GM12878 (cell line): ENCODE results near the gene NHSL2. TPM values are rescaled to one million over a fixed set of nuclear protein-coding genes. Genes with fewer than 3 reads are reported as not detected.
A peak's percentile ranks its signal among the peaks of the same experiment; 100 is the strongest.

Source experiments
- ATAC-seq: fragments of 200-7000 bp; cut with Tn5 transposase; 3 replicates; pipeline ENCODE4 v1.9.1; 2020; ENCODE audit warnings: mild to moderate bottlenecking, moderate library complexity
- BruUV-seq: library from RNA; stranded (reverse); fragments of 400-500 nt; replicated peaks from 2 replicates; lab custom pipeline; 2021; lab: Mats Ljungman, UMichigan
- CTCF ChIA-PET: fragments of 300-600 bp; sonication (Branson Sonifier 250); formaldehyde crosslinking; extraction: SDS; loops from one replicate; lab custom pipeline; 2021; ENCODE audit warnings: inconsistent platforms; lab: Yijun Ruan, JAX
- POLR2A ChIA-PET: fragments of 350-600 bp; formaldehyde crosslinking; extraction: SDS; loops from one replicate; lab custom pipeline; 2021; ENCODE audit warnings: inconsistent platforms; lab: Charles Lee
- RAD21 ChIA-PET: fragments of 300-600 bp; sonication (Branson Sonifier 250); formaldehyde crosslinking; loops from one replicate; lab custom pipeline; 2023; ENCODE audit warnings: antibody characterized with exemption; ENCODE audit not compliant: unreplicated experiment; lab: Charles Lee
- SMC1A ChIA-PET: fragments of 300-600 bp; sonication (Branson Sonifier 250); formaldehyde crosslinking; loops from one replicate; lab custom pipeline; 2023; ENCODE audit not compliant: unreplicated experiment, uncharacterized antibody; lab: Charles Lee
- DNase-seq: peaks from one replicate; pipeline ENCODE4 v3.0.0-alpha.2; 2011; ENCODE audit warnings: low read depth, low spot score
- FAIRE-seq: peaks from 3 replicates; lab custom pipeline; 2011; peaks lifted over from hg19 to GRCh38; lab: Jason Lieb, UNC
- H2AFZ ChIP-seq: 2 replicates; pipeline ENCODE4 v1.6.0; 2011; ENCODE audit warnings: low read depth, low read length, control low read depth; ENCODE audit not compliant: control insufficient read depth
- H3K27ac ChIP-seq: 2 replicates; pipeline ENCODE4 v1.5.1; 2011; ENCODE audit warnings: control low read depth; ENCODE audit not compliant: control insufficient read depth, insufficient read depth
- H3K27me3 ChIP-seq, 2 experiments: replicated peaks in 1 of 2; 2 replicates each; pipeline versions ENCODE4 v1.6.0 to v1.6.1; 2011; ENCODE audit warnings: low read length in 1 of 2; ENCODE audit not compliant: control insufficient read depth in 2 of 2, insufficient read depth in 2 of 2
- H3K36me3 ChIP-seq, 2 experiments: 2 replicates each; pipeline ENCODE4 v1.5.1; 2011; ENCODE audit warnings: low read length in 1 of 2; ENCODE audit not compliant: control insufficient read depth in 2 of 2, insufficient read depth in 2 of 2
- H3K4me1 ChIP-seq: 2 replicates; pipeline ENCODE4 v1.6.1; 2011; ENCODE audit warnings: mild to moderate bottlenecking, low read length, moderate library complexity, mixed read lengths; ENCODE audit not compliant: control insufficient read depth, insufficient read depth
- H3K4me2 ChIP-seq: 2 replicates; pipeline ENCODE4 v1.6.0; 2011; ENCODE audit warnings: control low read depth; ENCODE audit not compliant: control insufficient read depth, insufficient read depth
- H3K4me3 ChIP-seq: fragments of 200-600 bp; sonication (generic); 2 replicates; pipeline ENCODE4 v1.5.1; 2016
- H3K79me2 ChIP-seq: 2 replicates; pipeline ENCODE4 v1.6.0; 2011; ENCODE audit warnings: low read length; ENCODE audit not compliant: control insufficient read depth, insufficient read depth
- H3K9ac ChIP-seq: 2 replicates; pipeline ENCODE4 v1.8.0; 2011; ENCODE audit warnings: low read length, control low read depth, mixed read lengths; ENCODE audit not compliant: control insufficient read depth, insufficient read depth
- H3K9me3 ChIP-seq: replicated peaks from 3 replicates; pipeline ENCODE4 v1.5.1; 2011; ENCODE audit warnings: mild to moderate bottlenecking, low read length; ENCODE audit not compliant: control insufficient read depth, insufficient read depth
- H4K20me1 ChIP-seq: 2 replicates; pipeline ENCODE4 v1.6.0; 2011; ENCODE audit not compliant: control insufficient read depth, insufficient read depth
- POLR2AphosphoS2 ChIP-seq: IDR thresholded peaks from 2 replicates; pipeline ENCODE4 v1.6.1; 2011; ENCODE audit warnings: low read depth, mild to moderate bottlenecking, low read length, improper control_type of control experiment, moderate library complexity
- RAD51 ChIP-seq: fragments of 450-650 bp; IDR thresholded peaks from 2 replicates; pipeline ENCODE4 v1.6.1; 2016; ENCODE audit warnings: moderate library complexity, mild to moderate bottlenecking, inconsistent platforms
- ZZZ3 ChIP-seq: IDR thresholded peaks from 2 replicates; pipeline ENCODE4 v1.6.1; 2011; ENCODE audit warnings: low read depth; ENCODE audit not compliant: control insufficient read depth, insufficient read length
- WGBS: methylation state at CpG from one replicate; pipeline ENCODE4 v1.1.6; 2016; ENCODE audit warnings: low lambda C conversion rate; ENCODE audit not compliant: insufficient replicate concordance, insufficient coverage; ENCODE audit errors: missing lambda C conversion rate; 5-methylcytosine and 5-hydroxymethylcytosine counted together
- in situ Hi-C: fragments of 300-500 bp; cut with MboI; formaldehyde crosslinking; loops from 9 replicates; pipeline ENCODE4 v1.14.3; 2018; ENCODE audit warnings: mixed read lengths
- intact Hi-C: fragments of 100-400 bp; cut with micrococcal nuclease; formaldehyde crosslinking; loops from one replicate; pipeline ENCODE4 v1.14.2; 2022; ENCODE audit not compliant: unreplicated experiment
- polyA plus RNA-seq, 11 experiments: library from polyadenylated mRNA; depleted of rRNA in 4 of 11; unstranded in 6 of 11; stranded (reverse) in 5 of 11; fragments of >200 nt; fragmentation: Nextera tagmentation in 4 of 11; fragmentation: Illumina TruSeq in 1 of 11; extraction: Ambion mirVana in 4 of 11; extraction: Trizol in 1 of 11; gene quantifications; 1 replicate in 1 of 11; 2 replicates in 10 of 11; pipeline versions ENCODE4 v1.2.1 to v1.2.3, GENCODE V29; 2011 to 2016; ENCODE audit warnings: inconsistent platforms in 2 of 11, missing spikeins in 2 of 11, low read depth in 1 of 11
- total RNA-seq, 4 experiments: library from RNA; depleted of rRNA in 3 of 4; stranded (reverse); fragments of >200 nt in 3 of 4; fragmentation: Illumina TruSeq in 1 of 4; extraction: Trizol in 1 of 4; gene quantifications; 2 replicates each; pipeline versions ENCODE4 v1.2.1 to v1.2.3, GENCODE V29; 2013 to 2021
- TF ChIP-seq, protein P1 (sequence below): fragments of 450-650 bp; formaldehyde crosslinking; IDR thresholded peaks from 2 replicates; pipeline ENCODE4 v1.5.0; 2022; ENCODE audit warnings: mild to moderate bottlenecking, missing genetic modification characterization
- TF ChIP-seq, protein P2 (sequence below), 3 experiments: IDR thresholded peaks in 2 of 3; conservative IDR thresholded peaks in 1 of 3; 2 replicates each; pipeline ENCODE4 v1.5.1; 2011; ENCODE audit warnings: low read depth in 3 of 3, low read length in 3 of 3, mild to moderate bottlenecking in 3 of 3, control low read depth in 2 of 3, moderate library complexity in 2 of 3, inconsistent platforms in 1 of 3, mixed read lengths in 1 of 3; ENCODE audit not compliant: control insufficient read depth in 2 of 3, insufficient read depth in 1 of 3; ENCODE audit errors: extremely low read depth in 1 of 3
- TF ChIP-seq, protein P3 (sequence below): IDR thresholded peaks from 2 replicates; pipeline ENCODE4 v1.6.1; 2012; ENCODE audit warnings: low read depth, low read length, improper control_type of control experiment

Gene NHSL2
- total and polyA plus RNA-seq, 10 of the 15 experiments (the other 5 are each of a cell fraction or from before 2014, with no cell fraction given) = 0.05 to 0.53 (median 0.07) TPM; not detected in 2

DNA sequence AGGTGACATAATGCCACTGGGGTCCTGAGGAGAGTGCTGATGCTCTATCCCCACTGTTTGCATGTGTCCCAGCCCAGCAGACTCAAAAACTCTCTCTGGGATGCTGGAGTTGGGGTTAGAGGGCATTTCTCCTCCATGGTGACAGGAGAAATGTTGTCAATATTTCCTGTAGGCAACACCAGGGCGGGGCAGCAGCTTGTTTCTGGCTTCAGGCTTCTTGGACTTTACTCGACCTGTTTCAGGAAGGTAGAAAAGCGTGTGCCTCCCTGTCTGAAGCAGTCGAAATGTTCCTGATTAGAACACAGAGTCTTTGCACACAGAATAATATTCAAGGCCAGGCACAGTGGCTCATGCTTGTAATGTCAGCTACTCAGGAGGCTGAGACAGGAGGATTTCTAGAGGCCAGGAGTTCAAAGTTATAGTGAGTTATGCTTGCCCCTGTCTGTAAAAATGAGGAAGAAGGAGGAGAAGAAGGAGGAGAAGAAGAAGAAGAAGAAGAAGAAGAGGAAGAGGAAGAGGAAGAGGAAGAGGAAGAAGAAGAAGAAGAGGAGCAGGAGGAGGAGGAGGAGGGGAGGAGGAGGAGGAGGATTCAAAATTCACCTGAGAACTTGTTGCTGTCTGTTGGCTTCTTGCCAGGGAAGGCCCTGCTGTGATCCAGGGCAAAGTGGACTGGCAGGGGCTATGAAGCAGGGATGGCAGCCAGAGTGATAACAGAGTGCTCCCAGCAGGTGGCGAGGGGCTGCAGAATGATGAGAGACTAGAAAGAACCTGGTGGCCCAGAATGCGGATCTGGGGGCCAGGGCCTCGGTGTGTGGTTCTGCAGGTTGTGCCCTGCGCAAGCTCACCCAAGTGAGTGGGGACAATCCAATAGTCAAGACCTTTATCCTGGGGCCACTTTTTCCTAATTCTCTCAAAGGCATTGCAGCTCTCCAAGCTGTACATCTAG lies 138.1 kb downstream of the NHSL2 start:
- no peak for DNase-seq
- no TSS peak for BruUV-seq
- 28% methylated on average over 8 of the region's 8 CpGs for WGBS
- Histone ChIP-seq H3K36me3 (no peaks in the 10 kb centered on the region), H3K4me2 (no peak overlapping the region), H3K4me3 (no peak overlapping the region), H4K20me1 (no peaks in the 10 kb centered on the region), H3K27ac (no peak overlapping the region), H3K4me1 (no peaks in the 10 kb centered on the region), H3K9me3 (no peaks in the 10 kb centered on the region), H2AFZ (no peak overlapping the region), H3K9ac (no peak overlapping the region), H3K79me2 (no peaks in the 10 kb centered on the region), H3K27me3 (peaks cover under 1 to 3% of the 10 kb centered on the region in 2 experiments; a peak in 3 of 4 replicates)
- FAIRE-seq = no peak
- RAD21 ChIA-PET = no interaction called here
- CTCF ChIA-PET = interaction anchor here (2.3 kb wide), 1 partner anchor 27 kb away, joined by 5 read pairs; no protein-coding TSS in a partner anchor
- TF ChIP-seq ZZZ3 = no peak
- TF ChIP-seq, protein P1, sequence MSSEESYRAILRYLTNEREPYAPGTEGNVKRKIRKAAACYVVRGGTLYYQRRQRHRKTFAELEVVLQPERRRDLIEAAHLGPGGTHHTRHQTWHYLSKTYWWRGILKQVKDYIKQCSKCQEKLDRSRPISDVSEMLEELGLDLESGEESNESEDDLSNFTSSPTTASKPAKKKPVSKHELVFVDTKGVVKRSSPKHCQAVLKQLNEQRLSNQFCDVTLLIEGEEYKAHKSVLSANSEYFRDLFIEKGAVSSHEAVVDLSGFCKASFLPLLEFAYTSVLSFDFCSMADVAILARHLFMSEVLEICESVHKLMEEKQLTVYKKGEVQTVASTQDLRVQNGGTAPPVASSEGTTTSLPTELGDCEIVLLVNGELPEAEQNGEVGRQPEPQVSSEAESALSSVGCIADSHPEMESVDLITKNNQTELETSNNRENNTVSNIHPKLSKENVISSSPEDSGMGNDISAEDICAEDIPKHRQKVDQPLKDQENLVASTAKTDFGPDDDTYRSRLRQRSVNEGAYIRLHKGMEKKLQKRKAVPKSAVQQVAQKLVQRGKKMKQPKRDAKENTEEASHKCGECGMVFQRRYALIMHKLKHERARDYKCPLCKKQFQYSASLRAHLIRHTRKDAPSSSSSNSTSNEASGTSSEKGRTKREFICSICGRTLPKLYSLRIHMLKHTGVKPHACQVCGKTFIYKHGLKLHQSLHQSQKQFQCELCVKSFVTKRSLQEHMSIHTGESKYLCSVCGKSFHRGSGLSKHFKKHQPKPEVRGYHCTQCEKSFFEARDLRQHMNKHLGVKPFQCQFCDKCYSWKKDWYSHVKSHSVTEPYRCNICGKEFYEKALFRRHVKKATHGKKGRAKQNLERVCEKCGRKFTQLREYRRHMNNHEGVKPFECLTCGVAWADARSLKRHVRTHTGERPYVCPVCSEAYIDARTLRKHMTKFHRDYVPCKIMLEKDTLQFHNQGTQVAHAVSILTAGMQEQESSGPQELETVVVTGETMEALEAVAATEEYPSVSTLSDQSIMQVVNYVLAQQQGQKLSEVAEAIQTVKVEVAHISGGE (CRISPR knock-in tag) = no peak
- no peak for TF ChIP-seq RAD51
- no peak for TF ChIP-seq POLR2AphosphoS2
- TF ChIP-seq, protein P2, sequence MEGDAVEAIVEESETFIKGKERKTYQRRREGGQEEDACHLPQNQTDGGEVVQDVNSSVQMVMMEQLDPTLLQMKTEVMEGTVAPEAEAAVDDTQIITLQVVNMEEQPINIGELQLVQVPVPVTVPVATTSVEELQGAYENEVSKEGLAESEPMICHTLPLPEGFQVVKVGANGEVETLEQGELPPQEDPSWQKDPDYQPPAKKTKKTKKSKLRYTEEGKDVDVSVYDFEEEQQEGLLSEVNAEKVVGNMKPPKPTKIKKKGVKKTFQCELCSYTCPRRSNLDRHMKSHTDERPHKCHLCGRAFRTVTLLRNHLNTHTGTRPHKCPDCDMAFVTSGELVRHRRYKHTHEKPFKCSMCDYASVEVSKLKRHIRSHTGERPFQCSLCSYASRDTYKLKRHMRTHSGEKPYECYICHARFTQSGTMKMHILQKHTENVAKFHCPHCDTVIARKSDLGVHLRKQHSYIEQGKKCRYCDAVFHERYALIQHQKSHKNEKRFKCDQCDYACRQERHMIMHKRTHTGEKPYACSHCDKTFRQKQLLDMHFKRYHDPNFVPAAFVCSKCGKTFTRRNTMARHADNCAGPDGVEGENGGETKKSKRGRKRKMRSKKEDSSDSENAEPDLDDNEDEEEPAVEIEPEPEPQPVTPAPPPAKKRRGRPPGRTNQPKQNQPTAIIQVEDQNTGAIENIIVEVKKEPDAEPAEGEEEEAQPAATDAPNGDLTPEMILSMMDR (IDR thresholded peaks at IDR 0.05 in 2 of 3, conservative IDR thresholded peaks at IDR 0.05 in 1 of 3; ENCODE audit: control insufficient read depth in 2 of 3, extremely low read depth in 1 of 3, insufficient read depth in 1 of 3, low read depth in 3 of 3, low read length in 3 of 3) = peak in 1 of 3 experiments; percentile 11; a peak in 1 of 6 replicates
- TF ChIP-seq, protein P3, sequence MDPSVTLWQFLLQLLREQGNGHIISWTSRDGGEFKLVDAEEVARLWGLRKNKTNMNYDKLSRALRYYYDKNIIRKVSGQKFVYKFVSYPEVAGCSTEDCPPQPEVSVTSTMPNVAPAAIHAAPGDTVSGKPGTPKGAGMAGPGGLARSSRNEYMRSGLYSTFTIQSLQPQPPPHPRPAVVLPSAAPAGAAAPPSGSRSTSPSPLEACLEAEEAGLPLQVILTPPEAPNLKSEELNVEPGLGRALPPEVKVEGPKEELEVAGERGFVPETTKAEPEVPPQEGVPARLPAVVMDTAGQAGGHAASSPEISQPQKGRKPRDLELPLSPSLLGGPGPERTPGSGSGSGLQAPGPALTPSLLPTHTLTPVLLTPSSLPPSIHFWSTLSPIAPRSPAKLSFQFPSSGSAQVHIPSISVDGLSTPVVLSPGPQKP = no peak
- SMC1A ChIA-PET = no interaction called here
- intact Hi-C loops (no loop called here), in situ Hi-C loops (no loop called here)
- ATAC-seq = 0 out of 3 replicates have a peak, but pooled peaks have one; percentile 21
- POLR2A ChIA-PET = no interaction called here
